Measurements from ENCODE around the gene ADGRL1. TPM values are rescaled to one million over a fixed set of nuclear protein-coding genes. Genes with fewer than 3 reads are reported as not detected.

Gene ADGRL1
- total RNA-seq, 1 experiment from 2014 or later = 117 TPM

DNA sequence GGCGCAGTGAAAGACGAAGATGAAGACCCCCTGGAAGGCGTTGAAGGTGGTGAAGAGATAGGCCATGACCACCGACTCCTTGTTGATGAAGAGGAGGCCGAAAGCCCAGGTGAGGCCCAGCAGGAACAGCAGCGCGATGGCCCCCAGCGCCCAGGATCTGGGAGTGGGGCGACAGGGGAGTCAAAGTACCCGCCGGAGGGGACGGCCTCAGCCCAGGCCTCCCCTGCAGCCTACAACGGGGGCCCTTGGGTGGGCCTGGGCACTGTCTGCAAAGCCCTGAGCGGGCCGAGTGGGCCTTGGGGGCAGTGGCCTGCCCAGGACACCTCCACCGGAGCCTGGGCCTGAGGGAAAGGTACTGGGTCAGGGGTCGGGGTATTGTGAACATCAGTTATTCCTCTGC, 50.6 kb downstream of the ADGRL1 start:
- H3K23ac ChIP-seq (ENCODE audit: insufficient read length, low read depth, low read length) = no peak overlapping the region
- no peaks in the 10 kb centered on the region for H3K79me1 ChIP-seq (ENCODE audit: insufficient read depth, low read depth, low read length, poor library complexity, severe bottlenecking)
- no peaks in the 10 kb centered on the region for H3K79me2 ChIP-seq (ENCODE audit: insufficient read depth, low read length)
- no peak overlapping the region for H3K4ac ChIP-seq (ENCODE audit: low read depth, low read length)
- no peak for DNase-seq
- no peak overlapping the region for H2BK120ac ChIP-seq (ENCODE audit: low read depth, low read length, poor library complexity, severe bottlenecking)
- no peak overlapping the region for H3K18ac ChIP-seq (ENCODE audit: insufficient read length, low read depth, low read length)
- H3K4me2 ChIP-seq (ENCODE audit: insufficient read depth, insufficient read length, low read length) = no peak overlapping the region
- H3T11ph ChIP-seq (ENCODE audit: low read length) = no peak overlapping the region
- no peak overlapping the region for H2BK12ac ChIP-seq (ENCODE audit: insufficient read length, low read depth, low read length)
- H2BK15ac ChIP-seq (ENCODE audit: low read depth, low read length) = no peak overlapping the region
- H3K4me1 ChIP-seq (ENCODE audit: insufficient read depth, low read length) = no peaks in the 10 kb centered on the region
- TF ChIP-seq, protein P1, sequence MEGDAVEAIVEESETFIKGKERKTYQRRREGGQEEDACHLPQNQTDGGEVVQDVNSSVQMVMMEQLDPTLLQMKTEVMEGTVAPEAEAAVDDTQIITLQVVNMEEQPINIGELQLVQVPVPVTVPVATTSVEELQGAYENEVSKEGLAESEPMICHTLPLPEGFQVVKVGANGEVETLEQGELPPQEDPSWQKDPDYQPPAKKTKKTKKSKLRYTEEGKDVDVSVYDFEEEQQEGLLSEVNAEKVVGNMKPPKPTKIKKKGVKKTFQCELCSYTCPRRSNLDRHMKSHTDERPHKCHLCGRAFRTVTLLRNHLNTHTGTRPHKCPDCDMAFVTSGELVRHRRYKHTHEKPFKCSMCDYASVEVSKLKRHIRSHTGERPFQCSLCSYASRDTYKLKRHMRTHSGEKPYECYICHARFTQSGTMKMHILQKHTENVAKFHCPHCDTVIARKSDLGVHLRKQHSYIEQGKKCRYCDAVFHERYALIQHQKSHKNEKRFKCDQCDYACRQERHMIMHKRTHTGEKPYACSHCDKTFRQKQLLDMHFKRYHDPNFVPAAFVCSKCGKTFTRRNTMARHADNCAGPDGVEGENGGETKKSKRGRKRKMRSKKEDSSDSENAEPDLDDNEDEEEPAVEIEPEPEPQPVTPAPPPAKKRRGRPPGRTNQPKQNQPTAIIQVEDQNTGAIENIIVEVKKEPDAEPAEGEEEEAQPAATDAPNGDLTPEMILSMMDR (conservative IDR thresholded peaks at IDR 0.05) = no peak
- no peak overlapping the region for H4K5ac ChIP-seq (ENCODE audit: insufficient read length, low read depth, low read length)
- Mint-ChIP-seq H3K9me3 (no peaks in the 10 kb centered on the region), H3K4me3 (no peak overlapping the region), H3K36me3 (ENCODE audit: insufficient read depth in 1 of 3, low read depth in 3 of 3) (peaks cover 38 to 77% (median 63%) of the 10 kb centered on the region in 3 experiments; a peak in 6 of 7 replicates), H3K27me3 (ENCODE audit: low read depth) (no peaks in the 10 kb centered on the region), H3K27ac (peak overlapping the region in 1 of 3 experiments; percentile 58; a peak in 1 of 7 replicates), H3K4me1 (peaks cover 0 to 4% of the 10 kb centered on the region in 2 experiments; a peak in 1 of 4 replicates)
- no peak overlapping the region for H4K91ac ChIP-seq (ENCODE audit: insufficient read length, low read depth, low read length)
- no peaks in the 10 kb centered on the region for H3K23me2 ChIP-seq (ENCODE audit: insufficient read length, low read depth, low read length, poor library complexity, severe bottlenecking)
- H3K9me3 ChIP-seq (ENCODE audit: control insufficient read depth, low read depth, low read length) = no peaks in the 10 kb centered on the region
- no peak overlapping the region for H2BK20ac ChIP-seq (ENCODE audit: low read depth, low read length, poor library complexity, severe bottlenecking)
- no peak overlapping the region for H3K27ac ChIP-seq (ENCODE audit: insufficient read length, low read depth, low read length)
- H2AFZ ChIP-seq (ENCODE audit: low read length) = no peak overlapping the region
- no peaks in the 10 kb centered on the region for H4K20me1 ChIP-seq (ENCODE audit: control insufficient read depth, insufficient read depth, insufficient read length)
- no peak overlapping the region for H2AK5ac ChIP-seq (ENCODE audit: insufficient read length, low read length)
- no peak overlapping the region for H3K56ac ChIP-seq (ENCODE audit: insufficient read length, low read depth, low read length)
- no peaks in the 10 kb centered on the region for H3K27me3 ChIP-seq (ENCODE audit: insufficient read depth, low read length)
- no peak overlapping the region for H3K9ac ChIP-seq (ENCODE audit: extremely low read depth, insufficient read length, low read length)
- no peak overlapping the region for H2BK5ac ChIP-seq (ENCODE audit: insufficient read length, low read length)
- no peak overlapping the region for H3K14ac ChIP-seq (ENCODE audit: insufficient read depth, low read length)
- no CpG with 5 or more reads among the region's 17 CpGs for WGBS (ENCODE audit: extremely low coverage, insufficient read length, low lambda C conversion rate)
- no peak overlapping the region for H4K8ac ChIP-seq (replicated peaks; ENCODE audit: insufficient read length, low read depth, low read length)

All from H9 (cell line).